Esophagus muscularis mucosa (tissue), 3 donors: ENCODE results near the gene SYT3.

Experiments
- CTCF ChIP-seq, 3 experiments: fragments of 200-600 bp in 2 of 3; fragments of 450-650 bp in 1 of 3; sonication (generic) in 2 of 3; IDR thresholded peaks; one replicate each; pipeline ENCODE4 v1.5.1; 2017 to 2019; ENCODE audit warnings: antibody characterized with exemption in 3 of 3, mild to moderate bottlenecking in 2 of 3, moderate library complexity in 1 of 3
- POLR2A ChIP-seq: fragments of 450-650 bp; IDR thresholded peaks from one replicate; pipeline ENCODE4 v1.6.1; 2017; ENCODE audit warnings: antibody characterized with exemption, moderate library complexity, mild to moderate bottlenecking, low read depth
- POLR2AphosphoS5 ChIP-seq, 2 donors: sonication (generic); formaldehyde crosslinking; IDR thresholded peaks; one replicate each; pipeline ENCODE4 v1.6.1; 2017; ENCODE audit warnings: antibody characterized with exemption in 2 of 2

GRCh38 chr19:50633973-50634372 is 5.7 kb downstream of the SYT3 start:
- no peak for TF ChIP-seq CTCF (IDR thresholded peaks at IDR 0.05)
- TF ChIP-seq POLR2A = no peak
- no peak for TF ChIP-seq POLR2AphosphoS5 (IDR thresholded peaks at IDR 0.05)
